ENCODE measurements around the gene SSTR5.

SSTR5 gene

GRCh38 chr16:1071561-1072225, 854 bp upstream of the SSTR5 start:
- no peaks in the 10 kb centered on the region for H3K36me3 ChIP-seq (ENCODE audit: low read depth)
- peaks cover 77% of the 10 kb centered on the region for H3K27me3 ChIP-seq (ENCODE audit: insufficient read depth, poor library complexity, severe bottlenecking)
- no peaks in the 10 kb centered on the region for H3K9me3 ChIP-seq (ENCODE audit: severe bottlenecking)
- H3K4me3 ChIP-seq (ENCODE audit: severe bottlenecking): no peak overlapping the region
- DNase-seq (ENCODE audit: low spot score): no peak
- no peak overlapping the region for H3K27ac ChIP-seq (ENCODE audit: poor library complexity, severe bottlenecking)
- no peaks in the 10 kb centered on the region for H3K4me1 ChIP-seq (ENCODE audit: insufficient read depth, poor library complexity, severe bottlenecking)
- no peak for ATAC-seq (ENCODE audit: low read depth)
- no peak for TF ChIP-seq CTCF (IDR thresholded peaks at IDR 0.05; ENCODE audit: poor library complexity, severe bottlenecking)

GRCh38 chr16:1073262-1073558, 663 bp downstream of the SSTR5 start:
- H3K27me3 ChIP-seq (ENCODE audit: insufficient read depth, poor library complexity, severe bottlenecking): peaks cover 73% of the 10 kb centered on the region

GRCh38 chr16:1073566-1074378, 1.2 kb downstream of the SSTR5 start:
- ATAC-seq (ENCODE audit: low read depth) (no peak), DNase-seq (ENCODE audit: low spot score) (no peak)
- Histone ChIP-seq H3K27ac (ENCODE audit: poor library complexity, severe bottlenecking) (no peak overlapping the region), H3K4me1 (ENCODE audit: insufficient read depth, poor library complexity, severe bottlenecking) (peaks cover 5% of the 10 kb centered on the region), H3K9me3 (ENCODE audit: severe bottlenecking) (no peaks in the 10 kb centered on the region), H3K27me3 (ENCODE audit: insufficient read depth, poor library complexity, severe bottlenecking) (peaks cover 68% of the 10 kb centered on the region), H3K36me3 (ENCODE audit: low read depth) (no peaks in the 10 kb centered on the region), H3K4me3 (ENCODE audit: severe bottlenecking) (no peak overlapping the region)
- no peak for TF ChIP-seq CTCF (IDR thresholded peaks at IDR 0.05; ENCODE audit: poor library complexity, severe bottlenecking)

More at GRCh38 chr16:1073262-1073558, 663 bp downstream of the SSTR5 start:
- no peak for DNase-seq (ENCODE audit: low spot score)
- no peaks in the 10 kb centered on the region for H3K36me3 ChIP-seq (ENCODE audit: low read depth)
- H3K27ac ChIP-seq (ENCODE audit: poor library complexity, severe bottlenecking): no peak overlapping the region
- H3K4me3 ChIP-seq (ENCODE audit: severe bottlenecking): no peak overlapping the region
- ATAC-seq (ENCODE audit: low read depth): no peak
- peaks cover 1% of the 10 kb centered on the region for H3K4me1 ChIP-seq (ENCODE audit: insufficient read depth, poor library complexity, severe bottlenecking)
- no peak for TF ChIP-seq CTCF (IDR thresholded peaks at IDR 0.05; ENCODE audit: poor library complexity, severe bottlenecking)
- H3K9me3 ChIP-seq (ENCODE audit: severe bottlenecking): no peaks in the 10 kb centered on the region

GRCh38 chr16:1074379-1074649, 1.8 kb downstream of the SSTR5 start:
- no peak overlapping the region for H3K4me3 ChIP-seq (ENCODE audit: severe bottlenecking)
- no peak for DNase-seq (ENCODE audit: low spot score)
- H3K27ac ChIP-seq (ENCODE audit: poor library complexity, severe bottlenecking): no peak overlapping the region
- H3K4me1 ChIP-seq (ENCODE audit: insufficient read depth, poor library complexity, severe bottlenecking): peaks cover 7% of the 10 kb centered on the region
- H3K36me3 ChIP-seq (ENCODE audit: low read depth): no peaks in the 10 kb centered on the region
- ATAC-seq (ENCODE audit: low read depth): no peak
- no peaks in the 10 kb centered on the region for H3K9me3 ChIP-seq (ENCODE audit: severe bottlenecking)
- peaks cover 67% of the 10 kb centered on the region for H3K27me3 ChIP-seq (ENCODE audit: insufficient read depth, poor library complexity, severe bottlenecking)
- no peak for TF ChIP-seq CTCF (IDR thresholded peaks at IDR 0.05; ENCODE audit: poor library complexity, severe bottlenecking)

GRCh38 chr16:1075546-1075945, 3.0 kb downstream of the SSTR5 start:
- Histone ChIP-seq H3K4me3 (ENCODE audit: severe bottlenecking) (no peak overlapping the region), H3K9me3 (ENCODE audit: severe bottlenecking) (no peaks in the 10 kb centered on the region), H3K27me3 (ENCODE audit: insufficient read depth, poor library complexity, severe bottlenecking) (peaks cover 56% of the 10 kb centered on the region), H3K4me1 (ENCODE audit: insufficient read depth, poor library complexity, severe bottlenecking) (peaks cover 7% of the 10 kb centered on the region), H3K27ac (ENCODE audit: poor library complexity, severe bottlenecking) (no peak overlapping the region), H3K36me3 (ENCODE audit: low read depth) (no peaks in the 10 kb centered on the region)
- DNase-seq (ENCODE audit: low spot score) (no peak), ATAC-seq (ENCODE audit: low read depth) (no peak)
- no peak for TF ChIP-seq CTCF (IDR thresholded peaks at IDR 0.05; ENCODE audit: poor library complexity, severe bottlenecking)
